Retinal pigment epithelial cell (primary cell): ENCODE measurements around the gene PHF21A.

Experiments
- DNase-seq: peaks from one replicate; pipeline ENCODE4 v3.0.0-alpha.2; 2010; ENCODE audit warnings: low read depth
- H3K4me3 ChIP-seq: 2 replicates; pipeline ENCODE4 v1.5.1; 2011; ENCODE audit warnings: mild to moderate bottlenecking, low read length, control low read depth, moderate library complexity
- TF ChIP-seq, protein P1 (sequence below): conservative IDR thresholded peaks from 2 replicates; pipeline ENCODE4 v1.5.1; 2011; ENCODE audit warnings: low read depth, low read length, control low read depth, inconsistent platforms

Gene PHF21A

DNA sequence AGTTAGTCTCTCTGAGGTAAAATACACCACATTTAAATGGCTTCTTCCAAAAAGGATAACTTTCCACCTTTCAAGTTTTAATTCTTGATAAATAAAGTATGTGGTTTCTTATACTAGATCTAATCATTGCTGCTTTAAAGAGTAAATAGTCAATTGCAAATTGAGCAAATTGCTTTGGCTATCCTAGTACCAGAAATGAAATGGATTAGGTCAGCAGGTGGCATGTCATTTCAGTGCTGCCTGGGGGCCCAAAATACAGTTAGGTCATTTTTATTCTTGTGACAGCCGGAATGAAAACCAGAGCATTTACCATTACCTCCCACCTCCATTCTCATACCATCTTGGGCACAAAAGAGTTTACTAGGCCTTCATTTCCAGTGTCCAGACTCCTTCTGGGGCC lies 70.2 kb downstream of the PHF21A start:
- TF ChIP-seq, protein P1, sequence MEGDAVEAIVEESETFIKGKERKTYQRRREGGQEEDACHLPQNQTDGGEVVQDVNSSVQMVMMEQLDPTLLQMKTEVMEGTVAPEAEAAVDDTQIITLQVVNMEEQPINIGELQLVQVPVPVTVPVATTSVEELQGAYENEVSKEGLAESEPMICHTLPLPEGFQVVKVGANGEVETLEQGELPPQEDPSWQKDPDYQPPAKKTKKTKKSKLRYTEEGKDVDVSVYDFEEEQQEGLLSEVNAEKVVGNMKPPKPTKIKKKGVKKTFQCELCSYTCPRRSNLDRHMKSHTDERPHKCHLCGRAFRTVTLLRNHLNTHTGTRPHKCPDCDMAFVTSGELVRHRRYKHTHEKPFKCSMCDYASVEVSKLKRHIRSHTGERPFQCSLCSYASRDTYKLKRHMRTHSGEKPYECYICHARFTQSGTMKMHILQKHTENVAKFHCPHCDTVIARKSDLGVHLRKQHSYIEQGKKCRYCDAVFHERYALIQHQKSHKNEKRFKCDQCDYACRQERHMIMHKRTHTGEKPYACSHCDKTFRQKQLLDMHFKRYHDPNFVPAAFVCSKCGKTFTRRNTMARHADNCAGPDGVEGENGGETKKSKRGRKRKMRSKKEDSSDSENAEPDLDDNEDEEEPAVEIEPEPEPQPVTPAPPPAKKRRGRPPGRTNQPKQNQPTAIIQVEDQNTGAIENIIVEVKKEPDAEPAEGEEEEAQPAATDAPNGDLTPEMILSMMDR = no peak
- no peak overlapping the region for H3K4me3 ChIP-seq
- DNase-seq = no peak

DNA sequence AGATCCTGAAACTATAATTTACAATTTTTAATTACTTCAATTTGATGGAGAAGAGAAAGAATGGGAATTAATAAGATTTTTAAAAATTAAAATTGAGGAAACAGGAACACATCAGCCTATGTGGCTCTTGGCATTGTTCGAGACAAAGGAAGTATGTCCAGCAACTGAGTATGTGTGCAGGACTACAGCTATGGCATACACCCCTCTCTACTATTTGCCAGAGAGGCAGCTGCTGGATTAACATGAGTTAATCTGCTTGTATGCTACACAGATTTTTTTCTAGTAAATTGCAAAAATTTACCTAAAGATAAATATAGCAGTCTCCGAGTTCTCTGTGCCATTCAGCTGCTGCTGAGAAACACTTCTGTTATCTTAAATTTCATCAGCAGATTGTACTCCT lies 70.6 kb downstream of the PHF21A start:
- TF ChIP-seq, protein P1 = no peak
- H3K4me3 ChIP-seq = no peak overlapping the region
- no peak for DNase-seq

DNA sequence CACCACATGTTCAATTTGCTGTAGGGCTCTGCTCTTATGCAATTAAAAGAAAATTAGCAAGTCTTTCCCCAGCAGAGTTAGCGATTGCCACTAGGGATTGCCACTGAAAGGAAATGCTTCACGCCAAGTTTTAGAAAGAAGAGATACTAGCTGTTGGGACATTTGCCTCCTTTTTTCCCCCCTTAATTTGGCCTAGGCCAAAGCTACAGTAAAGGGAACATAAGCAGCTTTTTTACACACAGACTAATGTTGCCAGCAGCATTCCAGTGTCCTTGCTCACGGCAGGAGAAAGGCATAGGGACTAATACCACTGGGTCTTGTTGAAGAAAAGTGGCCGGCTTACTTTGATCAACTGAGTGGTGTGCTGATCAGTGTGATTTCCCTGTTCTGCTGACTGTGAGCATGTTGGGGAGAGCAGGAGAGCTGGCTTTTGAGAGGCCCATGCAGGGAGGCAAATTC lies 71.2 kb downstream of the PHF21A start:
- DNase-seq = peak; percentile 97
- H3K4me3 ChIP-seq = no peak overlapping the region
- TF ChIP-seq, protein P1 = no peak

DNA sequence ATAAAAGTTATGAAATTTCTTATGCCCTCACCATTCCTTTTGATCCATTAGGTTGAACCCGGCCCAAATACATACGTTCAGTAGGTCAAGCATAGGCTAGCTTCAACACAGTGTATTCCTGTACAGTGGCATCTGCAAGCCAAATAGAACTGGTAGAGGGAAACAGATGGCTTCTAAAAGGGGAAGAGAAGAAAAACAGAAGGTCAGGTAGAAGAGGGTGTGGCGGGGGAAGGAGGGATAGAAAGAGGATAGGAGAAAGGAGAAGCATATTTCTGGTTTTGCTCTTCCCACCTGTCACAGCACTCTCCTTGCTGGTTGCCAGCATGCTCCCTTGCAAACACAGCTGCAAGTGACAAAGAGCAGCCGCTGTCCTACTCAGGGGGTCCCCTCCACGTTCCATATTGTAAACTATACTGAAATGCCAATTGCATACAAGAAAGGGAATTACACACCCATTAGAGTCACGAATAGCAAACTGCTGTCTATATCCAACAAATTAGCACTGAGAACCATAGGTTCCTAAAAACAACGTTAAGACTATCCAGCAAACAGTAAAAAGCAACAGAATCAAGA lies 71.8 kb downstream of the PHF21A start:
- H3K4me3 ChIP-seq = no peak overlapping the region
- TF ChIP-seq, protein P1 = no peak
- DNase-seq = no peak

DNA sequence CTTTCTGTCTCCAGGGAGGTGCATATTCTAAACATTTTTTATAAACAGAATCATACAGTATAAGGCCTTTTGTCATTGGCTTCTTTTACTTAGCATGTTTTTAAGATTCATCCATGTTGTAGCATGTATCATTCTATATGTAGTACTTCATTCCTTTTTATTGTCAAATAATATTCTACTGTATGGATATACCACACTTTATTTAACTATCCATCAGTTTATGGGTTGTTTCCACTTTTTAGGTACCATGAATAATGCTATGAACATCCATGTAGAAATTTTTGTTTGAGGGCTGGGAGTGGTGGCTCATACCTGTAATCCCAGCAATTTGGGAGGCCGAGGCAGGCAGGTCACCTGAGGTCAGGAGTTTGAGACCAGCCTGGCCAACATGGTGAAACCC lies 73.1 kb downstream of the PHF21A start:
- TF ChIP-seq, protein P1 = no peak
- no peak for DNase-seq
- H3K4me3 ChIP-seq = no peak overlapping the region

DNA sequence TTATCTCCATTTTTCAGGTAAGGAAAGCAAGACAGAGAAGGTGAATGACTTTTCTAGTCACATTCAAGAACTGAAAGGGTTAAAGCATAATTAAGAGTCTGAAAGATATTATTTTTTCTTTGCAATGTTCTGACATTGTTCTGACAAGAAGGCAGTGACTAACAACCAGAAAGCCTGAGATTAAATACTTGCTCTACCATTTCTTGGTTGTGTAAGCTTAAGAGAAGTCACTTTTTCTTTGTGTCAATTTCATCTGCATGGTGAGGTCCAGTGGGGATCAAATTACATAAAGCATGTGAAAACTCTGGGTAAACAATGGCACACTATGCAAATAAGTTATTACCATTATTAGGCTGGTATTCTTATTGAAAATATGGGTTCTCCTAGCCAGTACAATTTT lies 73.7 kb downstream of the PHF21A start:
- peak; percentile 77 for DNase-seq
- TF ChIP-seq, protein P1 = no peak
- no peak overlapping the region for H3K4me3 ChIP-seq

- no peak for DNase-seq
- H3K4me3 ChIP-seq = no peak overlapping the region
- TF ChIP-seq, protein P1 = no peak
Measured at GRCh38 chr11:46045811-46046210, 75.4 kb downstream of the PHF21A start.
